Fibroblast of lung (primary cell): ENCODE measurements around the gene ABCA4.

ENCODE experiments used
- CTCF ChIP-seq, 2 donors: IDR thresholded peaks in 1 of 2; conservative IDR thresholded peaks in 1 of 2; 1 replicate in 1 of 2; 2 replicates in 1 of 2; pipeline ENCODE4 v1.5.1; 2011 to 2012; ENCODE audit warnings: low read length in 2 of 2, control low read depth in 1 of 2, inconsistent platforms in 1 of 2, low read depth in 1 of 2, mild to moderate bottlenecking in 1 of 2
- EZH2 ChIP-seq: IDR thresholded peaks from 2 replicates; pipeline ENCODE4 v1.5.1; 2012; ENCODE audit warnings: low read length, control low read depth, mild to moderate bottlenecking; ENCODE audit errors: missing control alignments

DNA sequence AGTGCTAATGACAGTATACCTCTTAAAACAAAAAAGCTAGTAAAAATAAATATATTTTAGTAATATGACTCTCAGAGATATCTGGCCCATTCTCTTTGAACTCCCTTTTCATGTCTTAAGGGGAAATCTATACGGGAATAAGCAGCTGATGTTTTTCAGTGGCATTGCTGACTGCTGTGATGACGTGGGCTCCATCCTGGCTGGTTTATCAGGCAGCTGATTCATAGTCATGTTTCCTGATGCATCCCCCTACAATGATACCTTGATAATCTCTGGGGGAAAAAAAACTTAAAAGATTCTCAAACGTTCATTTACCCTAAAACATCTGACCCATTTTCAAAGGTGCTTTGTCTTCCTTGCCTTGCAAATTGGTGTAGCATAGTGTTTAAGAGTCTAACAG, 53.8 kb downstream of the ABCA4 start:
- TF ChIP-seq CTCF (conservative IDR thresholded peaks at IDR 0.05 in 1 of 2, IDR thresholded peaks at IDR 0.05 in 1 of 2; ENCODE audit: low read depth in 1 of 2, low read length in 2 of 2) = no peak
- no peak for TF ChIP-seq EZH2
